Measurements from ENCODE around the gene VSTM2L. TPM values are rescaled to one million over a fixed set of nuclear protein-coding genes. Genes with fewer than 3 reads are reported as not detected.

The VSTM2L gene
- total RNA-seq, 1 donor from 2014 or later = 0.52 TPM

DNA sequence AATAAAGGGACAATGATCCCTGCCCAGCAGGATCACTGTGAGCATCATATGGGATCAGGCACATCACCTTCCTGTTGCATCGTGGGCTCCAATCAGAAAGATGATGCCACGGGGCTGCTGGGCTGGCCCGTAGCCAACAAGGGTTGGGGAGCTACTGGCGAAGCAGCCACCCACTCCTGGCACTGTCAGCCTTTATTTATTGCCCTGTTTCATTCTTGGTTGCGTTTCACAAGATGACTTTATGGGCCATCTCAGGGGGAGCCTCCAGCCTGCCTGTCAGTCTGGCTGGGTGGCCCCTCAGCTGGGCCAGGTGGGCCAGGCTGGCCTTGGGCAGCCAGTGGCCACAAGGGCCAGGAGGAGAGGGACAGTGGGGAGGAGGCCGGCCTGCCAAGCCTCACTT lies 17.3 kb downstream of the VSTM2L start:
- ATAC-seq = no peak

DNA sequence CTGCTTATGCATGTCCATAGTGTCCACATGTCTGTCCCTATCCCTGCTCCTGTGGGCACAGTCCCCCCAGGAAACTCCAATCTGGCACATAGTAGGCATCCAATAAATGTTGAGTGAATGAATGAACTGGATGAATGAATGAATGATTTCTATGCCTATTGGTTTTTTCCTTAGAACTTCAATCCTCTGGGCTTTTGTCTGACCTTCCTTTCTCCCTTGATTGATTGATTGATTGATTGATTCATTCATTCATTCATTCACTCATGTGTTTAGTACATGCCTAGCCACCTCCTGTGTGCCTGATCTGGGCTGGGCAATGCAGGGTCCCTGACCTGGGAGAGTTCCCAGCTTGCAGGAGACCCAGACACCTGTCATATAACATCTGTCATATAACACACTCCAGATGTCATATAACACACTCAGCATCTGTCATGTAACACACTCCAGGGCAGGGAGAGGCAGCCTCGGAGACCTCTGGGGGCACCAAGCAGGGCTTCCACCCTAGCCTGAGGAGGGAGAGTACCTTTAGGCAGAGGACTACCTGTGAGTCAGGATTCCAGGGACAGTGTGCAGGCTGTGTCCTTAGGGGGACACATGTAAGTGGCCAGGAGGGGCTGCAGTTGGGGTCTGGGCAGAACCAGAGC lies 17.9 kb downstream of the VSTM2L start:
- no peak for ATAC-seq

- ATAC-seq = no peak
These were observed 18.5 kb downstream of the VSTM2L start for GRCh38 chr20:37921341-37921929.

DNA sequence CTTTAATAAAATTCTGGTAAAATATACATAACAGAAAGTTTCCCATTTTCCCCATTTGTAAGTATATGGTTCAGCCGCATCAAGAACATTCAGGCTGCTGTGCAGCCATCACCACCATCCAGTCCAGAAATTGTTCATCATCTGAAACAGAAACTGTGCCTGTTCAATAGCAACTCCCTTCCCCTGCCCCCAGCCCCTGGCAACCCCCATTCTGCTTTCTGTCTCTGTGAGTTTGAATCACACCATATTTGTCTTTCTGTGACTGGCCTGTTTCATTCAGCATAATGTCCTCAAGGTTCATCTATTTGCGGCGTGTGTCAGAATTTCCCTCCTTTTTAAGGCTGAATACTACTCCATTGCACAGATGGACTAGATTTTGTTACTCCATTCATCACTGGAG lies 19.1 kb downstream of the VSTM2L start:
- no peak for ATAC-seq

DNA sequence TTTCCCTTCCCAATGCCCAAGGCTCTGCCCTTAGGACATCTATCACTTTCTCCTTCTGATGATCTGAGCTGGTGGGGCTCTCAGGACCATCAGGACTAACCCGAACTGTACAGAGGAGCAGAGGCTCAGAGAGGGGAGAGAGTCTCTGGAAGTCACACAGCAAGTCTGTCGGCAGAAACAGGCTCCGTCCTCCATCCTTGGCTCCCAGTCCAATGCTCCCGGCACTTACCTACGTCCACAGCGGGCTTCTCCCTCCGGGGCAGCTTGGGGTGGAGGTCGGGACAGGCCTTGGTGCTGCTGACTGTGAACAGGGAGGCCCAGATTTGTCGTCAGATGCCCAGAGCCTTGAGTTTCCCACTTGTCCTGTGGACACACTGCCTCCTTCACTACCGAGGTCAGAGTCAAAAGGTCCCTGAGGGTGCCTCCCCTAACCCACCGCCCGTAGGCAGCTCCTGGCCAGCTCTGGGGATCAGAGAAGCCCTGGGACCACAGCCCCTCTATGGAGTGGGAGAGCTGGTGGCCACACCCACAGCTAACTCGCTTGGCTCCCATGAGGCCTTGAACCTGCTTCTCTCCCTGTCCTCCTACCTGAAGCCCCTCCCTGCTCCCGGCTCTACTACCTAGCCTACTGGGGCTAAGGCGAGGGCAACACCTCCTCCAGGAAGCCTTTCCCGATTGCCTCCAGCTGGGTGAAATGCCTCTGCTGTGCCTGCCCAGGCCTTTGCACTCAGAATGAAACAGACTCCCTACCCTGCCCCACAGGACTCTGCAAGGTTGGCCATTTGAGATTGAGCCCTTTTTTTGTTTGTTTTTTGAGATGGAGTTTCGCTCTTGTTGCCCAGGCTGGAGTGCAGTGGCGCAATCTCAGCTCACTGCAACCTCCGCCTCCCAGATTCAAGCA lies 22.6 kb downstream of the VSTM2L start:
- no peak for ATAC-seq

DNA sequence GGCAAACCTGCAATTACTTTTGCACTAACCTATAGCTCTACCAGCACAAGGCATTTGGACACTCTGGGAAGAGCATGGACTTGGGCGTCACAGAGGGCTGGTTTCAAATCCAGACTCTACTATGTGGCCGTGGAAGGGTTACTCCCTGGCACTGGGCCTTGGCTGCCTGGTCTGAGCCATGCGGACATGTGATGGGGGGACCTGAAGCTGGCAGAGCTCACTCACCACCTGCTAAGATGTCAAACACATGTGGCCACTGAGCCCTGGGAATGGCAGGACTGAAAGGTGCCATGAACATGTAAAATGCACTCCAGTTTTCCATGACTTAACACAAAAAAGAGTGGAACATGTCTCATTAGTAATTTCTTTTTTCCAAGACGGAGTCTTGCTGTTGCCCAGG lies 23.7 kb downstream of the VSTM2L start:
- no peak for ATAC-seq

DNA sequence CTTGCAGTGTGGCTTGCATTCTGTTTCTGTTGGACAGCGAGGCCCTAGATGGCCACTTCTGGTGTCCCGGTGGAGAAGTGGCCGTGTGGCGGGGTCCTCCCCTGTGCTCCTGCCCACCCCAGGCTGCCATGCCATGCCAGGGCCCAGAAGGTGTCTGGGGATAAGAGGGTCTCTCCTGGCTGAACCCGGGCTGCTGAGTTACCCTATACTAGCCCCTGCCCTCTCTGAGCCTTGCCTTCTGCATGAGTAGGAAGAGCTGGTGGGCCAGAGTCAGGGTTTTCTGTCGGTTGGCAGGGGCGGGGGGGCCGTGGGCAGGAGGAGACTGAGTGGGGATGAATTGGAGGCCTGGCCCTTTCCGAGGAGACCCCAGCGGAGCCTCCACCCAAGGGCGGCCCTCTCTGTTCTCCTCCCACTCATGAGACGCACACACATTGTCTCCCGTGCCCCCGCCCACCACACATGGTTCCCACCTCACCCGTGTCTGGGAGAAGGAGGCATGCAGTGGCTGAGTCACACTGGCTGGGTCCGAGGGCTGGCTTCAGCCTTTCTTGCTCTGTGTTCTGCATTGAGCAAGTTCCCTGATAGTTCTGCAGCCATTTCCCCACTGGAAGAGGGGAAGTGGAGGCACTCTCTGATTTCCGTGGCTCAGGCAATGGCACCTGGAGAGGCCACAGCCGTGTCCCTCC lies 24.6 kb downstream of the VSTM2L start:
- no peak for ATAC-seq

GRCh38 chr20:37928996-37929682 lies 26.2 kb downstream of the VSTM2L start:
- ATAC-seq = no peak

GRCh38 chr20:37929683-37930014 lies 26.7 kb downstream of the VSTM2L start:
- no peak for ATAC-seq

DNA sequence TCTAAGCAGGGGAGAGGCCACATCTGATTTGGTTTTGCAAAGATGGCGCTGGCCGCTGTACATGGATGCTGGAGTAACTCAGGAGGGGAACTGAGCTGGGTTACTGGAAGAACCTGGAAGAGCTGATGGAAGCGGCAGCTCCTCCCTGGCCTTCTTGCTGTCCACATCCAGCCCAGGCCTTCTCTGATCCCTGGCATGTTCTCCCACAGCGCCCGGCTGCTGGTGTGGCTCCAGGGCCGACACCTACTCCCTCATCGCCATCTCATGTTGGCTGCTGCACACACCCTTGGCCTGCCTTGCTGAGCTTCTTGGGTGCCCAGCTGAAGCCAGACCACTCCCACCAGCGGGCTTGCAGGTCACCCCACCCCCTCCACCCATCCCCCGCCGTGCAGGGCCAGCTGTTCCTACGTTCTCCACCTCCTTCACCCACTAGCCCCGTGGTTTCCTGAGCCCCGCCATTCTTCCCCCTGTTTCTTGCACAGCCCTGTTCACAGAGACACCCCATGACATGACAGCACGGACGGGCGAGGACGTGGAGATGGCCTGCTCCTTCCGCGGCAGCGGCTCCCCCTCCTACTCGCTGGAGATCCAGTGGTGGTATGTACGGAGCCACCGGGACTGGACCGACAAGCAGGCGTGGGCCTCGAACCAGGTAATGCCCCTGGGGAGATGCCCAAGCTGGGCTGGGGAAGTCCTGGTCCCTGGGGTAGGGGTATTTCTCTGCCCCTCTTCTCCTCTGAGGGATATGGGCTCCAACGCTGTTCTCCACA lies 28.4 kb downstream of the VSTM2L start:
- ATAC-seq = no peak

- no peak for ATAC-seq
These were observed 29.1 kb downstream of the VSTM2L start for GRCh38 chr20:37932074-37932473.

DNA sequence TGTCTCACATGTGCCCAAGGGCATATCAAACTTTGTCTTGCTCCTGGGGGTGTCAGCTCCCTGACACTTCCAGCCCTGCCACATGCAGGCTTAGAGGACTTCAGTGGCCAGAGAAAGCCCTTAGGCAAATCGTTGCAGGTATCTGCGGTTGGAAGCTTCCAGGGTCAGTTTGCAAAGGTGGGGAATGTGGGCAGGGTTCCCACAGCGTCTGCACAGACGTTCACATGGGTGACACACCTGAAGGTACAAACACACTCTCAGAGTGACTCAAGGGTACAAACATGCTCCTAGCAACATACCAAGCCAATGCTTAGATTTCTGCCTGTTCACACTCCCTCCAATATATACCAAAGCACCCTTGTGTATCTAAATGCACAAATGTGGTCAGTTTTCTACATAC lies 30.0 kb downstream of the VSTM2L start:
- no peak for ATAC-seq

DNA sequence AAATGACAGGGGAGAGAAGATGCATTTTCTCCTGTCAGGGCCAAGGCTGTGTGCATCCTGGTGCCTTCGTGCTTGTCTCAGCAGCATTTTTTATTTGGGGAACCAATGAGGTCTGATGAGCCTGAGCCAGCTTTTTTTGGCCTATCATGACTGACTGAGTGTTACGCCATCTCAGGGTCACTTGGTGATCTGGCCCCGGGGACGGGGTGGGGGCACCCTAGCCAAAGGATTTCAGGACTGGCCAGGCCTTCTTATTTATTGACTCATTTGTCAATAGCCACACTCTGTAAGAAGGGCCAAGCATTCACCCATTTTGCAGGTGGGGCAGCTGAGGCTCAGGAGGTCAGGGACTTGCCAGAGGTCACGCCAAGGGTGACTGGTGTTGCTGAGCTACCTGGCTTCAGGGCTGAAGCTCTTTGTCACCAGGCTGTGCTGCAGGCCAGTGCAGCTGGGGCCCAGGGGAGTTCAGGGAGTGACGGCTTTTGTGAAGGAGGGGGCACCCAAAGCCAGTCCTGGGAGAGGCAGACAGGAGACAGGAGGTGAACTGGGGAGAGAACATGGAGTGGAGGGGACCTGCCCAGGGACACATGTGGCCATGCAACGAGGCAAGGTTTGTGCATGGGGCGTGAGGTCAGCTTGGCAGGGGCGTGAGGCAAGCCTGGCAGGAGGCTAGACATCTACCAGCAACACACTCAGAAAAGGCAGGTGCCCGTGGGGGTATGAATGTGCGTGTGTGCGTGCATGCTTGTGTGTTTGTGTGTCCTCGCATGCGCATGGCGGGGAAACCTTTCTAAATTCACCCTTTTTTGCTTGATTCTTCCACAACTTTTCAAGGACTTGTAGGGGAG lies 31.1 kb downstream of the VSTM2L start:
- ATAC-seq = no peak

- no peak for ATAC-seq
These were observed 31.9 kb downstream of the VSTM2L start for GRCh38 chr20:37934634-37935375.

DNA sequence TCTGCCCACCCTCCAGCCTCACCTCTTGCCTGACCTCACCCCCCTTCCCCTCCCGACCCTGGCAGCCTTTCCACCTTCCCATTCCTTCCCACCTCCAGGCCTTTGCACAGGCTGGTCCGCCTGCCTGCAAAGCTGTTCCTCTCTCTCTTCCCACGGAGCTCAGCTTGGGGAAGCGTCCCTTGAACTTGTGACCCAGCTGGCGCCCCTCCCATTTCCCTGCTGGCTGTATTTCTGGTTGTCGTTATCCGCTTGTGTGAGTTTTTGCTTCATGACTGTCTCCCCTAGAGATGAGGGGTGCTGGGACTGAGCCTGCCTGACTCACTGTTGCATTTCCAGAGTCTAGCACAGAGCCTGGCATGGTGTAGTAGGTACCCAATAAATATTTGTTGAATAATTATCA lies 32.5 kb downstream of the VSTM2L start:
- no peak for ATAC-seq

- no peak for ATAC-seq
These were observed 33.1 kb downstream of the VSTM2L start for GRCh38 chr20:37936041-37936440.

GRCh38 chr20:37936451-37936850 lies 33.5 kb downstream of the VSTM2L start:
- no peak for ATAC-seq

DNA sequence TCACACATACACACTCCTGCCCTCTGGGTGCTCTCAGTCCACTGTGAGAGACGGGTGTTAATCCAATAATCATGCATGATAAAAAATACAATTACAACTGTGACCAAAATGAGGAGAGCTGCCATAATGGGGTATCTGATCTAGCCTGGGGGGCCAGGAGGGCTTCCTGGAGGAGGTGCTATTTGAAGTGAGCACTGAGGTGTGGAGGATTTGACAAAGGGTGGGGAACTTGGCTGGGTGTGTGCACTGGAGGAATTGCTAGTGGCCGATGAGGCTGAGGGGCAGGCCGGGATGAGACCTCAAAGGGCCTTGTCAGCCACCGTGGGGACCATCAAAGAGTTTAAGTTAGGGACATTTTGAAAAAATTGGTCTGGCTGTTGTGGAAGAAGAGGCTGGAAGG lies 34.8 kb downstream of the VSTM2L start:
- no peak for ATAC-seq

DNA sequence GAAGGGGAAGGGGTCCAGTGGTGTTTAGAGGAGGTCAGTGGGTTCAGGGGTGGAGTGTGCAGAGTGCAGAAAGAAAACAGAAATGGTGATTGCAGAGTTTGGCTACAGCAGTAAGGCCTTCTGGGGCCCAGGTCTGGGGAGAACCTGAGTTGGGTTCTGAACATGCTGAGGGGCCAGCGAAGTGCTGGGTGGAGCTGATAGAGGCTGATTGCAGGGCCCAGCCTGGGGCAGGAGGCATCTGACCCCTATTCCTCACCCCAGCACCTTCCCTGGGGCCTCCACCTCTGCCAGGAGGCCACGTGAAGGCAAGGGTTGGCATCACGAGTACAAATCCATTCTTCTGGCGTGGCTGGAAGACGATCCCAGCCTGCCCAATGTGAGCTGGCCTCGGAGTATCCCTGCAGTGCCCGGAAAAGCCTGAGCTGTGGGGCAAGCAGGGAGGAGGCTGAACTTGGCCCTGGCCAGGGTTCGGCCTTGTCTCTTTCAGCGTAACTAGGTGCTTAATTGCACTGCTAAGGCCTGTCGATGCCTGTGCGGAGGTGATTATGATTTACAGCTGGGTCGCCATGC lies 35.3 kb downstream of the VSTM2L start:
- no peak for ATAC-seq

GRCh38 chr20:37938954-37939353 lies 36.0 kb downstream of the VSTM2L start:
- ATAC-seq = no peak
